Measurements from ENCODE around the gene CALHM4. TPM values are rescaled to one million over a fixed set of nuclear protein-coding genes. Genes with fewer than 3 reads are reported as not detected.
A peak's percentile ranks its signal among the peaks of the same experiment; 100 is the strongest.

CALHM4 gene
- total RNA-seq: not detected
- long read RNA-seq: 0 reads

GRCh38 chr6:116553451-116553850, at the start of gene CALHM4:
Gene CALHM4 (plus strand): TSS chr6:116553751. CDS start chr6:116553794, 43 bp downstream.
- no peak for DNase-seq
- H3K27me3 ChIP-seq (ENCODE audit: low read depth): no peaks in the 10 kb centered on the region
- H3K36me3 ChIP-seq: no peaks in the 10 kb centered on the region
- no peak within 1 kb of the TSS for H3K27ac ChIP-seq (replicated peaks)
- no peak within 1 kb of the TSS for H3K4me3 ChIP-seq
- intact Hi-C loops (cut with micrococcal nuclease): no loop called here
- H3K4me1 ChIP-seq: peaks cover 15% of the 10 kb centered on the region
- no peaks in the 10 kb centered on the region for H3K9me3 ChIP-seq (replicated peaks)
- TF ChIP-seq CTCF (IDR thresholded peaks at IDR 0.05; ENCODE audit: borderline replicate concordance): no peak

- Histone ChIP-seq H3K27me3 (ENCODE audit: low read depth) (no peaks in the 10 kb centered on the region), H3K9me3 (replicated peaks) (peaks cover 21% of the 10 kb centered on the region), H3K4me1 (peaks cover 9% of the 10 kb centered on the region), H3K36me3 (no peaks in the 10 kb centered on the region), H3K4me3 (no peak overlapping the region), H3K27ac (replicated peaks) (no peak overlapping the region)
- TF ChIP-seq CTCF (IDR thresholded peaks at IDR 0.05; ENCODE audit: borderline replicate concordance): no peak
- no peak for DNase-seq
- intact Hi-C loops (cut with micrococcal nuclease): no loop called here
Observed at GRCh38 chr6:116507324-116507723, 46.2 kb upstream of the CALHM4 start.

GRCh38 chr6:116508527-116508926, 45.0 kb upstream of the CALHM4 start:
- DNase-seq: no peak
- H3K4me3 ChIP-seq: no peak overlapping the region
- no peaks in the 10 kb centered on the region for H3K27me3 ChIP-seq (ENCODE audit: low read depth)
- H3K9me3 ChIP-seq (replicated peaks): peaks cover 16% of the 10 kb centered on the region
- H3K4me1 ChIP-seq: peaks cover 21% of the 10 kb centered on the region
- H3K27ac ChIP-seq (replicated peaks): no peak overlapping the region
- TF ChIP-seq CTCF (IDR thresholded peaks at IDR 0.05; ENCODE audit: borderline replicate concordance): no peak
- intact Hi-C loops (cut with micrococcal nuclease): no loop called here
- no peaks in the 10 kb centered on the region for H3K36me3 ChIP-seq

GRCh38 chr6:116511424-116512110, 42.0 kb upstream of the CALHM4 start, which contains the start of gene CALHM5:
Gene CALHM5 (plus strand): TSS chr6:116511639. CDS start chr6:116511697, 58 bp downstream.
- intact Hi-C loops (cut with micrococcal nuclease): no loop called here

GRCh38 chr6:116512111-116512559, 41.4 kb upstream of the CALHM4 start:
- intact Hi-C loops (cut with micrococcal nuclease): no loop called here
- no peak for TF ChIP-seq CTCF (IDR thresholded peaks at IDR 0.05; ENCODE audit: borderline replicate concordance)
- Histone ChIP-seq H3K4me3 (peak overlapping the region; percentile 65), H3K36me3 (peaks cover 15% of the 10 kb centered on the region), H3K27ac (replicated peaks) (peak overlapping the region; percentile 94), H3K27me3 (ENCODE audit: low read depth) (no peaks in the 10 kb centered on the region), H3K4me1 (peaks cover 38% of the 10 kb centered on the region), H3K9me3 (replicated peaks) (peaks cover 16% of the 10 kb centered on the region)
- DNase-seq: no peak

More at GRCh38 chr6:116511424-116512110, 42.0 kb upstream of the CALHM4 start, which contains the start of gene CALHM5:
- peak within 1 kb of the TSS; percentile 65 for H3K4me3 ChIP-seq
- peak; percentile 31 for DNase-seq
- TF ChIP-seq CTCF (IDR thresholded peaks at IDR 0.05; ENCODE audit: borderline replicate concordance): peak; percentile 77
- H3K4me1 ChIP-seq: peaks cover 38% of the 10 kb centered on the region
- H3K9me3 ChIP-seq (replicated peaks): peaks cover 16% of the 10 kb centered on the region
- H3K27ac ChIP-seq (replicated peaks): peak within 1 kb of the TSS; percentile 94
- H3K36me3 ChIP-seq: peaks cover 10% of the 10 kb centered on the region
- H3K27me3 ChIP-seq (ENCODE audit: low read depth): no peaks in the 10 kb centered on the region
